DOHH2 (cell line): ENCODE measurements around the gene LILRB5.
"Not testable (repeated sequence)": the region's sequence is repeated elsewhere in the genome, so short reads cannot be mapped to it uniquely, and the experiment has no call there.

ENCODE experiments used
- H3F3A ChIP-seq: fragments of 200-600 bp; sonication (generic), shearing (Covaris generic); 2 replicates; pipeline ENCODE4 v1.6.0; 2016; ENCODE audit warnings: antibody characterized with exemption, mild to moderate bottlenecking; ENCODE audit not compliant: control insufficient read depth, insufficient read depth
- H3K27ac ChIP-seq: fragments of 200-600 bp; sonication (generic); 2 replicates; pipeline ENCODE4 v1.5.1; 2014; ENCODE audit warnings: low read depth, mild to moderate bottlenecking, low read length, moderate library complexity
- H3K27me3 ChIP-seq: fragments of 200-600 bp; sonication (generic); 2 replicates; pipeline ENCODE4 v1.6.1; 2014; ENCODE audit warnings: mild to moderate bottlenecking, low read length, mixed read lengths; ENCODE audit not compliant: control insufficient read depth
- H3K36me3 ChIP-seq: fragments of 200-600 bp; sonication (generic); 2 replicates; pipeline ENCODE4 v1.6.1; 2014; ENCODE audit warnings: mild to moderate bottlenecking, low read length, moderate library complexity, mixed read lengths; ENCODE audit not compliant: control insufficient read depth
- H3K4me1 ChIP-seq: fragments of 200-600 bp; sonication (generic); 2 replicates; pipeline ENCODE4 v1.6.1; 2014; ENCODE audit warnings: mild to moderate bottlenecking, low read length, mixed read lengths; ENCODE audit not compliant: control insufficient read depth
- H3K4me2 ChIP-seq: fragments of 200-600 bp; sonication (generic); 2 replicates; pipeline ENCODE4 v1.6.0; 2014; ENCODE audit warnings: mild to moderate bottlenecking, low read length, moderate library complexity
- H3K4me3 ChIP-seq: fragments of 200-600 bp; sonication (generic); 2 replicates; pipeline ENCODE4 v1.5.1; 2014; ENCODE audit warnings: mild to moderate bottlenecking, low read length, mixed read lengths
- H3K79me2 ChIP-seq: fragments of 200-600 bp; sonication (generic); 2 replicates; pipeline ENCODE4 v1.6.1; 2014; ENCODE audit warnings: mild to moderate bottlenecking, low read length, mixed read lengths; ENCODE audit not compliant: control insufficient read depth
- H3K9me2 ChIP-seq: fragments of 200-600 bp; sonication (generic); replicated peaks from 2 replicates; pipeline ENCODE4 v1.6.1; 2014; ENCODE audit warnings: mild to moderate bottlenecking, low read length, mixed read lengths; ENCODE audit not compliant: control insufficient read depth
- H3K9me3 ChIP-seq: fragments of 200-600 bp; sonication (generic); 2 replicates; pipeline ENCODE4 v1.6.1; 2014; ENCODE audit warnings: antibody characterized with exemption, low read length, mixed read lengths; ENCODE audit not compliant: control insufficient read depth, insufficient read depth
- H4K20me1 ChIP-seq: fragments of 200-600 bp; sonication (generic); 2 replicates; pipeline ENCODE4 v1.6.0; 2014; ENCODE audit warnings: low read depth, mild to moderate bottlenecking, antibody characterized with exemption, low read length, moderate library complexity; ENCODE audit not compliant: control insufficient read depth, insufficient read depth
- EZH2phosphoT487 ChIP-seq: fragments of 200-600 bp; sonication (generic); IDR thresholded peaks from 2 replicates; pipeline ENCODE4 v1.6.1; 2017; ENCODE audit warnings: borderline replicate concordance, mild to moderate bottlenecking, antibody characterized with exemption, low read length, moderate library complexity, mixed read lengths
- TF ChIP-seq, protein P1 (sequence below): fragments of 200-600 bp; sonication (generic); IDR thresholded peaks from one replicate; pipeline ENCODE4 v1.5.1; 2014; ENCODE audit warnings: antibody characterized with exemption, mild to moderate bottlenecking, low read depth, low read length; ENCODE audit not compliant: poor library complexity, severe bottlenecking

LILRB5 gene

DNA sequence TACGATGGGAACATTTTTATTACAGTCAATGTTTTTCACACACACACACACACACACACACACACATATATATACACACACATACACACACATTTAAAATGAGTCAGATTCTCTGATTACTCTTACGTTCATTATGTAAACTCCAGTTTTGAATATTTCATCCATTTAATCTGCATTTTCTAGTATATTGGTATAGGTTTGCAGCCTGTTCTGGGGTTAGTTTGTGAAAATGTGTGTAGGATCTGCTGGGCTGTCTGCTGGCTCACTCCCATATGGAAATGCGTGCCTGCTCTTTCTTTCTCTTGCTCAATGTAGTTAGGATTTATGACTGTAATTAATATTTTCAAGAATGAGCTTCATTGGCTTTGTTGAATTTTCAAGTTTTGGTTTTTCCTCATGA is 16.7 kb upstream of the LILRB5 start:
- Histone ChIP-seq H3K79me2 (no peaks in the 10 kb centered on the region), H3K9me2 (no peaks in the 10 kb centered on the region), H3K27me3 (peaks cover 18% of the 10 kb centered on the region), H4K20me1 (no peaks in the 10 kb centered on the region), H3K4me3 (no peak overlapping the region), H3F3A (no peaks in the 10 kb centered on the region), H3K4me2 (no peak overlapping the region), H3K36me3 (no peaks in the 10 kb centered on the region), H3K9me3 (no peaks in the 10 kb centered on the region), H3K4me1 (no peaks in the 10 kb centered on the region), H3K27ac (no peak overlapping the region)
- TF ChIP-seq EZH2phosphoT487 = no peak
- TF ChIP-seq, protein P1, sequence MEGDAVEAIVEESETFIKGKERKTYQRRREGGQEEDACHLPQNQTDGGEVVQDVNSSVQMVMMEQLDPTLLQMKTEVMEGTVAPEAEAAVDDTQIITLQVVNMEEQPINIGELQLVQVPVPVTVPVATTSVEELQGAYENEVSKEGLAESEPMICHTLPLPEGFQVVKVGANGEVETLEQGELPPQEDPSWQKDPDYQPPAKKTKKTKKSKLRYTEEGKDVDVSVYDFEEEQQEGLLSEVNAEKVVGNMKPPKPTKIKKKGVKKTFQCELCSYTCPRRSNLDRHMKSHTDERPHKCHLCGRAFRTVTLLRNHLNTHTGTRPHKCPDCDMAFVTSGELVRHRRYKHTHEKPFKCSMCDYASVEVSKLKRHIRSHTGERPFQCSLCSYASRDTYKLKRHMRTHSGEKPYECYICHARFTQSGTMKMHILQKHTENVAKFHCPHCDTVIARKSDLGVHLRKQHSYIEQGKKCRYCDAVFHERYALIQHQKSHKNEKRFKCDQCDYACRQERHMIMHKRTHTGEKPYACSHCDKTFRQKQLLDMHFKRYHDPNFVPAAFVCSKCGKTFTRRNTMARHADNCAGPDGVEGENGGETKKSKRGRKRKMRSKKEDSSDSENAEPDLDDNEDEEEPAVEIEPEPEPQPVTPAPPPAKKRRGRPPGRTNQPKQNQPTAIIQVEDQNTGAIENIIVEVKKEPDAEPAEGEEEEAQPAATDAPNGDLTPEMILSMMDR = no peak

DNA sequence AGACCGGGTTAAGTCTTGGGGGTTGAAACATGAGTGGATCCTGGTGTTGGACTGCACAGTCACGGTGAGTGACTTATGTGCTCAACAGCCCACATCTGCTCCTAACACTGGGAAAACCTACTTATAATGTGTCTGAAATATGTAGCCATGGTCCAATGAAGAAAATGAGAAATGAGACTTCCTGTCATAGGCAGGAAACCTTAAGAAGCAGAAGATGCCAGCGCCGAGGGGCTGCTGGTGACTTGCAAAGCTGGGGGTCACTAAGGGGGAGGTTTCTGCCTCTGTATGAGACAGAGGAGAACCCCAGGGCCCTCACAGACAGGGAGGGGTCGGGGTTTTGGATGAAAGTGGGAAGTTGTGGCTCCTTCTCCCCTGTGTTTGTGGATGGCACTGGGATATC is 15.1 kb upstream of the LILRB5 start:
- H3K27me3 ChIP-seq = peaks cover 26% of the 10 kb centered on the region
- H4K20me1 ChIP-seq = not testable (repeated sequence)

DNA sequence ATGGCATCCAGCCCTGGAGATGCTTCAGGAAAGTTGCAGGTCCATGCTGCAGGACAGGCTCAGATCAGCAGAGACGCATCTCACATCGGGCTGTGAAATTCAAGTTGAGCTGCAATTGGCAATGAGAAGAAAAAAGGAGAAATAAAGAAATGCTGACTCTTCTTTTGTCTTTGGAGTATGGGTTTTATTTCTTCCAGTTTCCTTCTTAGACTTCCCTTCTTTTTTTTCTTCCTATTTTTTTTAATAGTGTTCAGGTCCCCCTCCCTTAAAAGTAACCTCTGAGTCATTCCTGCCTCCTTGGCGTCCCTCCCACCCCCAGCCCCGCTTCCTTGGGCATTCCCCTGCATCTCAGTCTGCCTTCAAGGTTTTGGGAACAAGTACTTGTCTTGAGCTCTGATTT is 14.5 kb upstream of the LILRB5 start:
- H3K4me1 ChIP-seq, H3K27ac ChIP-seq, H3K36me3 ChIP-seq, H4K20me1 ChIP-seq, H3K79me2 ChIP-seq, H3F3A ChIP-seq, H3K9me2 ChIP-seq, H3K4me2 ChIP-seq, H3K4me3 ChIP-seq, H3K9me3 ChIP-seq: not testable (repeated sequence)
- peaks cover 26% of the 10 kb centered on the region for H3K27me3 ChIP-seq

More for the DNA sequence above, 15.1 kb upstream of the LILRB5 start:
- H3F3A ChIP-seq, H3K79me2 ChIP-seq, H3K4me1 ChIP-seq, H3K4me2 ChIP-seq, H3K9me2 ChIP-seq, H3K27ac ChIP-seq, H3K36me3 ChIP-seq, H3K4me3 ChIP-seq, H3K9me3 ChIP-seq: not testable (repeated sequence)

DNA sequence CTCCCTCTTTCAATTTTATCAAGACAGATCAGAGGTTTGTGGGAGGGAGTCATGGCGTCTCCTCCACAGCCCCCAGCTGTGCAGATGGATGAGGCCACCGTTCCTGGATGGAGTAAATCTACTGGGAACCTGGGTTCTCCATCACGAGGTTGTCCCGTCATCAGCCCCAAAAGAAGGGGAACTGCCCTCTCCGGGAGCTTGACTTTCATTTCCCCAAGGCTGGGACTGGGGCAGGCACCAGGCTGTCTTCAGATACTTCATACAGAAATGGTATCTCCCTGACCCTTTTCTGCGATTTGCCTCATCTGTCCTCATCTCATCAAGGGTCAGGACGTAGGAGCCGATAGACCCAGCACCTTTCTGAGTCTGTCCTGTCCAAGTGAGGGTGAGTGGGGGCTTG is 14.0 kb upstream of the LILRB5 start:
- Histone ChIP-seq H3K27me3 (peaks cover 30% of the 10 kb centered on the region), H3K9me3 (no peaks in the 10 kb centered on the region), H3K4me1 (no peaks in the 10 kb centered on the region), H4K20me1 (no peaks in the 10 kb centered on the region), H3K79me2 (no peaks in the 10 kb centered on the region), H3K9me2 (no peaks in the 10 kb centered on the region), H3K4me2 (no peak overlapping the region), H3F3A (no peaks in the 10 kb centered on the region), H3K27ac (no peak overlapping the region), H3K36me3 (no peaks in the 10 kb centered on the region), H3K4me3 (no peak overlapping the region)
- TF ChIP-seq EZH2phosphoT487 = no peak
- TF ChIP-seq, protein P1 = no peak
